KOPT-K1 (cell line): Measurements from ENCODE around the gene SMAD6.

Experiments
- H3K27ac ChIP-seq: fragments of 200-600 bp; sonication (generic); 2 replicates; pipeline ENCODE4 v1.5.1; 2016; ENCODE audit warnings: antibody characterized with exemption, mild to moderate bottlenecking, low read depth, low read length; ENCODE audit not compliant: poor library complexity, severe bottlenecking
- H3K36me3 ChIP-seq: fragments of 200-600 bp; sonication (generic); 2 replicates; pipeline ENCODE4 v1.5.1; 2017; ENCODE audit warnings: antibody characterized with exemption, mild to moderate bottlenecking, low read length, moderate library complexity; ENCODE audit not compliant: insufficient read depth
- H3K9me3 ChIP-seq: fragments of 200-600 bp; sonication (generic); 2 replicates; pipeline ENCODE4 v1.5.1; 2017; ENCODE audit warnings: antibody characterized with exemption, low read length, mild to moderate bottlenecking; ENCODE audit not compliant: insufficient read depth, poor library complexity, severe bottlenecking

SMAD6 gene

DNA sequence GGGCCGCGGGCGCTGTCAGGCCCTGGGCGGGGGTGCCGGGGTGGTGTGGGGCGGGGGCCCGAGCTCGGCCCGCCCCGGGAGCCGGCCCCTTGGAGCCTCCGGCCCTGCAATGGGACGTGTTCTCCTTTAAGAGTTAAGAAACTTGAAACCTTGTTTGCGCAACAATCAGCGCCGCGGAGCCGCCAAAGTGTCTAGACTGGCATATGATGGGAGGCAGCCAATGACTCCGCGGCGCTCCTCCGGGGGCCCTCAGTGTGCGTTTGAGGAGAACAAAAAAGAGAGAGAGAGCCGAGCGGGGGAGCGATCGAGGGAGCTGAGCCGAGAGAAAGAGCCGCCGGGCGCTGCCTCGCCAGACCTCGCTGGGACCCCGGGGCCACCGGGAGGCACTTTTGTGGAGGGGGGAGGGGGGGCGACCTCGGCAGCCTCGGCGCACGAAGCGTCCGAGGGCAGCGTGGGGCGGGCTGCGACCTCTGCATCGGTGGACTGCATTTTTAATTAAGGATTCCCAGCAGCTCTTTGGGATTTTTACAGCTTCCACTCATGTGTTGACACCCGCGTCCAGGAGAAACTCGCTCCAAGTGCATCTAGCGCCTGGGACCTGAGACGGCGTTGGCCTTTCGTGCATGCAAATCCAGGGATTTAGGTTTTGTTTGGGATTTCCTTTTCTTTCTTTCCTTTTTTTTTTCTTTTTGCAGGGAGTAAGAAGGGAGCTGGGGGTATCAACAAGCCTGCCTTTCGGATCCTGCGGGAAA, at the start of gene SMAD6:
SMAD6 (plus strand) TSS at position 202 of the 752 bp plus-strand sequence. CDS start 1,023 bp downstream, outside the sequence.
- no peaks in the 10 kb centered on the region for H3K9me3 ChIP-seq
- H3K36me3 ChIP-seq, result peaks cover 18% of the 10 kb centered on the region
- peak within 1 kb of the TSS; percentile 92 for H3K27ac ChIP-seq

DNA sequence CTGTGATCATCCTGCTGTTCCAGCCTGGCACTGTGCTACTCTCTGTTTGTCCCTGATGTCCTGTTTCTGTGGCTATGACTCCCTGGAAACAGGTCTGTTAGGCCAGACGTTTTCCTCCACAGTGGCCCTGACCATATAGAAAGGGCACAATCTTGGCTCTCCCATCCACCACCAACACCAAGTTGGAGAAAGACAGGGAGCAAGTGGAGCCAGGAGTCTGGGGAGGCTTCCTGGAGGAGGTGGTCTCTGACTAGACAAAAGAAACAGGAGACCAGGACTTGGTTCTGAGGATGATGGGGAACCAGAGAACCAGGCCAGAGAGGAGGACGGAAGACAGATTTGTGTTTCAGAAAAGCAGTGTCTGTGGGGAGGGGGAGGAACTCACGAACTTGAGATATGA, 49.2 kb upstream of the SMAD6 start:
- Histone ChIP-seq H3K36me3 (no peaks in the 10 kb centered on the region), H3K27ac (no peak overlapping the region), H3K9me3 (no peaks in the 10 kb centered on the region)

GRCh38 chr15:66653398-66653797, 48.6 kb upstream of the SMAD6 start:
- Histone ChIP-seq H3K27ac (no peak overlapping the region), H3K36me3 (no peaks in the 10 kb centered on the region)

DNA sequence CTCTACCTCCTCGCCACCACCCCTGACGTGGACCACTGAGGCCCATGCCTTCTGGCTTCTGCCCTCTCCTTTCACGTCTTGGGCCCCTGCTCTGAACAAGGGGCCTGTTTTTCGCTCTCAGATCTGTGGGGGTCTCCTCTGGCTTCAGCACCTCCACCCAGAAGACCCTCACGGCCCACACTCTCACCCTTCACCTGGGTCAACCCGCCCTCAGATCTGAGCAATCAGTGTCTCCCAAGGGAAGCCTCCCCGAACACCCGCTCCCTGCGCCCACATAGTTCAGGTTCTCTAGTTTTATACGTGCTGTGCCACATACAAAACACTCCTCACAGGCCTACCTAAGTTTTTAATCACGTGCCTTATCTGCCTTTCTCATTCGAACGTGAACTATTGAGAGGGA, 48.2 kb upstream of the SMAD6 start:
- Histone ChIP-seq H3K9me3 (no peaks in the 10 kb centered on the region), H3K27ac (no peak overlapping the region), H3K36me3 (no peaks in the 10 kb centered on the region)

More at GRCh38 chr15:66653398-66653797, 48.6 kb upstream of the SMAD6 start:
- H3K9me3 ChIP-seq, result no peaks in the 10 kb centered on the region

- no peak overlapping the region for H3K27ac ChIP-seq
- no peaks in the 10 kb centered on the region for H3K36me3 ChIP-seq
- H3K9me3 ChIP-seq, result no peaks in the 10 kb centered on the region
These were observed 47.7 kb upstream of the SMAD6 start for GRCh38 chr15:66654361-66654738.

DNA sequence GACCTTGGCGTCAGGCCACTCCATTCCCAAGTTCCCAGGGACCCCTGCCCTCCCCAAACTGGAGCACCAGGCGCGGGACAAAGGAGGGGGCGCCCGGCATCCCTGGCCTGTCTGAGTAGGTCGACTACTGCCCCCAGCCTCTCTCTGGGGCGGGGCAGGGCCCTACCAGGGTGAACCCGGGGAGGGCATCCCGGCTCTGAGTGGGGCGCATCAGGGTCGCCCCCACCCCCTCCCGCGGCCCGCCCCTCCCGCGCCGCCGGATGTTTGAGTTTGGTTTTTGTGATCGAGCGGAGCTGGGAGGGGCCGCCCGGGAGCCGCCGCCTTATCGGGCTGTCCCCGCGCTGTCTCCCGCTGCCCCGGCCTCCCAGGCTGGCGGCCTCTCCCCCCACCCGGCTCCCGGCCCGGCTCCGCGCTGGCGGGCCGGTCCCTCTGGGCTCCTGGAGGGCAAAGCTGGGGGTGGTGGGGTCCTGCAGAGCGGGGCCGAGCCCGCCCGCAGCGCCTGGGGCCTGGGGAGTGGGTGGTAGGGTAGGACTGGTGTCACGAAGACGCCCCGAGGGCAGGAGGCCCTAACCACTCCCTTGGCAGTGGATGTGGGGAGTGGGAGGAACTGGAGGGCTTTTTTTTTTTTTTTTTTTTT, 47.2 kb upstream of the SMAD6 start:
- Histone ChIP-seq H3K27ac (no peak overlapping the region), H3K9me3 (no peaks in the 10 kb centered on the region), H3K36me3 (no peaks in the 10 kb centered on the region)

- H3K36me3 ChIP-seq, result no peaks in the 10 kb centered on the region
- H3K27ac ChIP-seq, result no peak overlapping the region
- H3K9me3 ChIP-seq, result no peaks in the 10 kb centered on the region
These were observed 46.5 kb upstream of the SMAD6 start for GRCh38 chr15:66655511-66655910.

DNA sequence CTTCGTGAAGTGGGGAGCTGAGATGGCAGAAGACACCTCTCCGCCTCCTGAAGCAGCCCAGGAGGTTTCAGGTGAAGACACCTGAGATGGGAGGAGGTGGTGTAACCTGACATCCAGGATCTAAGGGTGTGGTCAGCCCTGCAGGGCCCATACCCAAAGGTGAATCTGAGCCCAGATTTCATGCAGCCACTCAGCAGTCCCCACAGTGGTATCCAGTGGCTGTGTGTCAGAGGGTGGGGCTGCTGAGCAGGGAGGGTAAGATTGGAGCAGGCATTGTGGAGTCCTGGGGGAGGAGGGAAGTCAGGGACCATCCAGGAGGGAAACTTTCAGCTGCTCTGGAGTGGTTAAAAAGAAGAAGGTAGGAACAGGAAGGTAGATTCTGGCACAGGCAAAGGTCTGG, 46.0 kb upstream of the SMAD6 start:
- Histone ChIP-seq H3K27ac (no peak overlapping the region), H3K9me3 (no peaks in the 10 kb centered on the region), H3K36me3 (no peaks in the 10 kb centered on the region)

GRCh38 chr15:66657185-66658020, 44.6 kb upstream of the SMAD6 start:
- no peaks in the 10 kb centered on the region for H3K9me3 ChIP-seq
- no peaks in the 10 kb centered on the region for H3K36me3 ChIP-seq
- no peak overlapping the region for H3K27ac ChIP-seq

GRCh38 chr15:66658044-66658443, 44.0 kb upstream of the SMAD6 start:
- Histone ChIP-seq H3K27ac (no peak overlapping the region), H3K36me3 (no peaks in the 10 kb centered on the region), H3K9me3 (no peaks in the 10 kb centered on the region)

DNA sequence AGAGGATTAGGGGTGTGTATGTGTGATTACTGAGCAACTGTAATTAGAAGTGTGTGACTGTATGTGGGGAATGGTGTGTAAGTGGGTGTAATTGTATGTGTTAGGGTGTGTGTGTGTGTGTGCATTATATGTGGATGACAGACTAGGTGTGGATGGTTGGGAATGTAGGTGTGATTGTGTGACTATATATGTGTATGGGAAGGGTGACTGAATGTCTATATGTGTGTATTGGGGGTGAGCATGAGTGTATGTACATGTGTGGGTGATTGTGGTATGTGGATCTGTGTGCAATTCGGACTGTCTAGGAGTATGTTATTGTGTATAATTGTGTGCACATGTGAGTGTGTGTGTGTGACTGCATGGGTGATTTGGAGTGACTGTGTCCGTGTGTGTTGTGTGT, 43.2 kb upstream of the SMAD6 start:
- Histone ChIP-seq H3K27ac (no peak overlapping the region), H3K36me3 (no peaks in the 10 kb centered on the region)

GRCh38 chr15:66659384-66659783, 42.7 kb upstream of the SMAD6 start:
- Histone ChIP-seq H3K9me3 (no peaks in the 10 kb centered on the region), H3K36me3 (no peaks in the 10 kb centered on the region), H3K27ac (no peak overlapping the region)

More for the DNA sequence above, 43.2 kb upstream of the SMAD6 start:
- no peaks in the 10 kb centered on the region for H3K9me3 ChIP-seq

GRCh38 chr15:66661432-66662096, 40.5 kb upstream of the SMAD6 start:
- no peak overlapping the region for H3K27ac ChIP-seq
- H3K36me3 ChIP-seq, result no peaks in the 10 kb centered on the region
- no peaks in the 10 kb centered on the region for H3K9me3 ChIP-seq

DNA sequence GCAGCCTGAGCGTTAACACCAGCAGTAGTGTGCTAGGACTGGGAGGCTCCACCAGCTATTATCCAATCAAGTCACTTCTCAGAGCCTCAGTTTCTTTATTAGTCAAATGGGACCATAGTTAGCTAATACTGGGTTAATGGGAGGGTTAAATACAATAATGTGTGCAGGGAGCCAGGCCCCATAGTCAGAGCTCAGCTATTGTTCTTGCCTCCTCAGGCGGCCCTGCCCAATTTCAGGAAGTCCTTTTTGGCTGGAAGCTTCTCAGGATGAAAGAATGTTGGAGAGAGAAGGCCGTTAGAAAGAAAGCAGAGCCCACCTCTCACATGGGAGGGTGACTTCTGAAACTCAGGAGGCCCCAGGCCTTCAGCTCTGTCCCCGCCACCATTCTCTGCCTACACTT, 39.5 kb upstream of the SMAD6 start:
- H3K36me3 ChIP-seq, result no peaks in the 10 kb centered on the region
- no peaks in the 10 kb centered on the region for H3K9me3 ChIP-seq
- no peak overlapping the region for H3K27ac ChIP-seq

DNA sequence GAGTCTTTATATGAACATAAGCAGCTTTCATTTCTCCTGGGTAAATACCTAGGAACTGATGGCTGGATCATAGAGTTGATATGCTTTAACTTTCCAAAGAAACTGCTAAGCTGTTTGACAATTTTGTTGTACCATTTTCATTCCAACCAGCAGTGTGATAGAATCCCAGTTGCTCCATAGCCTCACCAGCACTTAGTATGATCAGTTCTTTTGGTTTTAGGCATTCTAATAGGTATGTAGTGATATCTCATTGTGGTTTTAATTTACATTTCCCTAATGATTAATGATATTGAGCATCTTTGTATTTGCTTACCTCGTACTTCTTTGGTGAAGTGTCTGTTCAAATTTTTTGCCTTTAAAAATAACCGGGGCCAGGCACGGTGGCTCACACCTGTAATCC, 38.4 kb upstream of the SMAD6 start:
- Histone ChIP-seq H3K27ac (no peak overlapping the region), H3K9me3 (no peaks in the 10 kb centered on the region)

More for the DNA sequence above, 38.4 kb upstream of the SMAD6 start:
- H3K36me3 ChIP-seq, result no peaks in the 10 kb centered on the region
